GM08714 (cell line): ENCODE results near the gene CEP170B.
"Not testable (repeated sequence)": the region's sequence is repeated elsewhere in the genome, so short reads cannot be mapped to it uniquely, and the experiment has no call there.

Experiments
- H3K4me3 ChIP-seq: fragments of 200-500 bp; sonication (Bioruptor generic); 2 replicates; pipeline ENCODE4 v1.5.1; 2014; ENCODE audit warnings: mild to moderate bottlenecking, low read length, inconsistent platforms
- ZNF274 ChIP-seq: IDR thresholded peaks from 2 replicates; pipeline ENCODE4 v1.6.1; 2012; ENCODE audit warnings: mild to moderate bottlenecking, low read depth, low read length

CEP170B gene

DNA sequence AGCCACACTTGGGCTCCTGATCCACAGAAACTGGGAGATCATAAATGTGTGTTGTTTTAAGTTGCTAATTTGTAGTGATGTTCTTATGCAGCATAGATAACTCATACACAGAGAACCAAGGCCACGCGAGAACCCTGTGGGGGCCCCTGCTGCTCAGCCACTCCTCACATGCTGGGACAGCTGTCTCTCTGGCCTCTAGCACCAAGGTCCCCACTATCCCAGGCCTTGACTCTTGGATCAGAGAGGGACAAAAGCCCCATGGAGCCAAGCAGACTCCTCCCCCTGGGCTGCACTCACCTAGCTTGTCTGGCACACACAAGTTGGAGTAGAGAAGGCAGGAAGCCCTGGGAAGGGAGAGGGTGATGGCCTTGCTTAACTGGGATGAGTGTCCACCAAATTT lies 70.9 kb downstream of the CEP170B start:
- no peak for TF ChIP-seq ZNF274
- no peak overlapping the region for H3K4me3 ChIP-seq

DNA sequence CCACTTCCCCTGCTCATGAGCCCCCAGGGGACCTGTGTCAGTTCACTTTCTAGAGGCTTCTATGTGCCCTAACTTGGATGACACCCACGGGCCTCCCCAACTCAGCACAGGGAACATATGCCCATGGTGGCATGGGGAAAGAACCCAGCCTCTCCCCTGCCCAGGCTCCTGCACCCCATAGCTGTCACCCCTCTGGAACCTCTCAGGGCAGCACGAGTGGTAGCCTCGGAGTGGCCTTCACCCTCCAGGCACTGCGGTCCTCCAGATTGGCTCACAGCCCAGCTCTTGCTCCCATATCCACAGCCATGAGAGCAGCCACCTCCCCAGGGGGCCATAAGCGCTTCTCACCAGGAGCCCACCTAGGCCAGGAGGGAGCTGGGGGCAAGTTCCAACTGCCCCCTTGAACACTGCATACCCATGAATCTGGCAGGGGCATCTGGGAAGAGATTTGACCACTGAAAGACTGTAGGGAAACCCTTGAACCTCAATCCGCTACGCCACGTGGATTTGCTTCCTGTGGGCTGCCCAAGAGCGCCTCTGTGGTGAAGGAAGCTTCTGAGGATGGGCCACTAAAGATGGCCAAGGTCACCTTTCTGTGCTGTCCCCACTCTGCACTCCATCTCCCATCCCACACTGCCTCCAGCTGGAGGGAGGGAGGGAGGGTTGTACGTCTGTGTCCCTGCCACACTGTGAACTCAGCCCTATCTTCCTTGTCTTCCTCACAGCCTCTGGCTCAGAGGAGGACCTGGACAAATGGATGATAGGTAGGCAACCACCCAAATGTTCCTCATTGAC lies 71.5 kb downstream of the CEP170B start:
- no peak for TF ChIP-seq ZNF274
- H3K4me3 ChIP-seq: no peak overlapping the region

DNA sequence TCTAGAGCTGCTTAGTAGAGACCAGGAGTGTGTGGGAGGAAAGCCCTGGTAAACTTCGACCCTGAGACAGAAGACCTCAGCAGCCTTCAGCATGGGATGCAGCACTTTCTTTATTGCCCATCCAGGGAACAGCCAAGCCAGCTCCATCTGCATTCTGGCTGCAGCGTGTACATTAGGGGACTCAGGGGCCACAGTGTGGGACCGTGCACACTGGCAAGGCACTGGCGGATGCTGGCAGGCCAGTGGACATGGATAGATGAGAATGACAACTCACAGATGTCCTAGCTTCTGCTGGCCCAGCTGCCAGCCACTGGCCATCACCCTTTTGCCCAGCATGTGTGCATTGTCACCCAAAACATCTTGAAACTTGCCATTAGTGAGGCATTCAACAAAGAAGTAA lies 72.1 kb downstream of the CEP170B start:
- no peak for TF ChIP-seq ZNF274

GRCh38 chr14:104937694-104938365 lies 72.8 kb downstream of the CEP170B start:
- TF ChIP-seq ZNF274: no peak
- H3K4me3 ChIP-seq: no peak overlapping the region

More for the DNA sequence above, 72.1 kb downstream of the CEP170B start:
- no peak overlapping the region for H3K4me3 ChIP-seq

DNA sequence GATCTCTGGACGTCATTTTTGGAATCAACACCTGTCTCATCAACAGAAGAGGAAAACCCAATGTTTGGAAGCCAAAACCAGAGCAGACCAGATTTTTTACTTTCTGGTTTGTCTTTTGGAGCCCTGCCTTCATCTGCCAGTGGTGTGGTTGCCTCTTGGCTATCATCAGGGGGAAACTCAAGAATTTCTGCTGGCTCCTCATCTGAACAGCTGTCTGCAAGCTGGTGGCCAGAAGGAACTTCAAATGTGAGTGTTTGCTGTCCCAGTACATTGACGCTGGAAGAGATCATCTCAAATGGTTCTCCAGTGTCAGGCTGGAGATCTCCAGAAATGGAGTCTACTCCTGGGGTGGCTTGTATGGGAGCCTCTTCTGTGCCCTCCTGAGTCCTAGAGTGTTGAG lies 73.4 kb downstream of the CEP170B start:
- TF ChIP-seq ZNF274: no peak
- H3K4me3 ChIP-seq: no peak overlapping the region

DNA sequence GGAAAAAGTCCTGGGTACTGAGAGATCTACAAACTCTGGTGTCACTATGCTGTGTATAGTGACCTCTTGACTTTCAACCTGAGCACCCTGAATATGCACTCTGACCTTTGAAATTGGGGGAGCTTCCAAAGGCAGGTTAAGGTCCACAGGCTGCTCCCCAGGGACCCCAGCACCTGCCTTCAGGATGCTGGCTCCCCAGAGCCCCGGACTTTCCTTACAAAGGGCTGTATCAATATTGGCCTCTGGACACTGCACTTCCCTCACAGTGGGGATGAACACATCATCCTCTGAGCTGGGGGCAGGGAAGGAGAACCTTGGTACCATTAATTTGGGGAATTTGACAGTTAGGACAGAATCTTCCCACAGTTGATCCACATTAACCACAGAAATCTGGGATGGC lies 73.9 kb downstream of the CEP170B start:
- H3K4me3 ChIP-seq: no peak overlapping the region

DNA sequence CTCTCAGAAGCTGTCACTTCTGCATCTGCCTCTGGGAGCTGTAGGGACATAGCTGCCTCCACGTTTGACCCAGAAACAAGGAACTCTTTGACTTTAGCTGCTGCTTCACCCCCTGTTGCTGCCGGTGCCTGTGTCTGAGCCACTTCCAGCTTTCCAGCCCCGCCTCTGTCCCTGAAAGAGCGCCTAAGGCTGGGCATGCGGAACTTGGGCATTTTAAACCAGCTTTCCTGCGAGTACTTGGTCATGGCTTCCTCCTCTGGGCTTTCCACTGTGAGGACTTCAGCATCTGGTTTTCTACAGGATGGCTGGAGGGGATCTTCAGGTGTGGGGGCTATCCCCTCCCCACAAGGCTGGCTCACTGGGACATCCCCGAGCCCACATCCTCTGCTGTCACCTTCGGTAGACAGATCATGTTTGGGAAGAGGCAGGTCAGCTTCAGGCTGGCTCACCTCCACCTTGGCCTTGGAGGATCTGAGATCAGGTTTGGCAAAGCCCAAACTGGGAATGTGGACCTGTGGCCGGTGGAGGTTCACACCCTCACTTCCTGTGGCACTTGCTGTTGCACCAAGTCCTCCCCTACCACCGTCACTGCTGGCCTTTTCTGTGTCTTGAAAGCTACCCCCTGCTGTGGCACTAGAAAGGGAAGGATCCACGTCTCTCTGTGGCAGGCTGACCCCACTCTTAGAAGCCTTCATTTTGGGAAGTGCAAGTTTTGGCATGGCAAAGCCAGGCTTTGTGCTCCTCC lies 74.8 kb downstream of the CEP170B start:
- H3K4me3 ChIP-seq: no peak overlapping the region
- TF ChIP-seq ZNF274: no peak

More for the DNA sequence above, 73.9 kb downstream of the CEP170B start:
- TF ChIP-seq ZNF274: no peak

DNA sequence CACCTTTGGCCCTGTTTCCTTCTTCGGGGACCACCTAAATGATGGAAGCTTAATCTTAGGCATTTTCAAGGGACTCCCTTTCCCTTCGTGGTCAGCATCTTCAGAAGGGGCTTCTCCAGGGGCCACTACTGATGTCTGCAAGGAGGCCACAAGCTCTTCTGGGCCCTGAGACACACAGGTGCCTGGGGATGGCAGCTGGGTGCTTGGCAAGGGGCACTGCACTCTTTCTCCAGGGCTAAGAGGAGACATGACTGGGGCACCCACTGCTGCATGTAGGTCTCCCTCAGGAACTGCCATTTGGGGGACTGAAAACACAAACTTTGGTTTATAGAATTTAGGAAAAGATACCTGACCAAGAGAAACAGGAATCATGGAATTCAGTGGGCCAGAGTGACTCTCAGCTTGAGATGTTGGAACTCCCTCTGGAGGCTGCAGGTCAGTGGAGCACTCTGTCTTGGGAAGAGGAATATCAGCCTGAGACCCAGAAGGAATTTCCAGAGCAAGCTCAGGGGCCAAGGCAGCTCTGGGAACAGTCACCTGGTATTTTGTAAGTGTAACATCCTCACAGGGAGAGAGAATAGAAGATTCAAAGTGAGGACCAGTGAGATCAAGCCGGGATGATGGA lies 75.6 kb downstream of the CEP170B start:
- no peak overlapping the region for H3K4me3 ChIP-seq
- TF ChIP-seq ZNF274: no peak

DNA sequence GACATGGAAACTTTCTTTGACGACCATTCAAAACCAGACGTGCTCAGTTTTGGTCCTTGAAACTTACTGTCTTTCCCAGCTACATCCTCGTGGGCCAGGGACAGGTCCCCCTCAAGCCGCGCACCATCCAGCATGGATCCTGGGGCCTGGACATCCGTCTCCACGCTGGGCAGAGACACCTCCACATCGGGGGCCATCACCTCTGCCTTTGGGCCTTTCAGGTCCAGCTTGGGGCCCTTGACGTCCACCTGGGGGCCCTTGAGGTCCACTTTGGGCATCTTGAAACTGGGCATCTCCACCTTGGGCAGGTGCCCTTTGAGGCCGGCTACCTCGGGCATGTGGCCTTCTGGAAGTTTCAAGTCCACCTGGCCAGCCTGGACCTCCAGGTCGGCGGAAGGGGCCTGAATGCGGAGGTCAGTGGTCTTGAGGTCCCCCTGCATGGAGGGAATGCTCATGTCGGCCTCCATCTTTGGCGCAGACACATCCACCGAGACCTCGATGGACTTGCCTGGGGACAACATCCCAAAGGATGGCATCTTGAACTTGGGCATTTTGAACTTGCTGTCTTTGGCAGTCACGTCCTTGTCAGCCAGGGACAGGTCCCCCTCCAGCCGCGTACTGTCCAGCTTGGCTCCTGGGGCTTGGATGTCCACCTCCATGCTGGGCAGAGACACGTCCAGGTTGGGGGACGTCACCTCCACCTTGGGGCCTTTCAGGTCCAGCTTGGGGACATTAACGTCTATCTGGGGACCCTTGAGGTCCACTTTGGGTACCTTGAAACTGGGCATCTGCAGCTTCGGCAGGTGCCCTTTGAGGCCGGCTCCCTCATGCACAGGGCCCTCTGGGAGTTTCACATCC lies 76.7 kb downstream of the CEP170B start:
- TF ChIP-seq ZNF274: no peak
- no peak overlapping the region for H3K4me3 ChIP-seq

GRCh38 chr14:104942586-104942985 lies 77.5 kb downstream of the CEP170B start:
- no peak for TF ChIP-seq ZNF274

GRCh38 chr14:104943216-104944015 lies 78.3 kb downstream of the CEP170B start:
- H3K4me3 ChIP-seq: not testable (repeated sequence)

More at GRCh38 chr14:104942586-104942985, 77.5 kb downstream of the CEP170B start:
- no peak overlapping the region for H3K4me3 ChIP-seq

GRCh38 chr14:104944016-104944308 lies 78.9 kb downstream of the CEP170B start:
- not testable (repeated sequence) for H3K4me3 ChIP-seq

DNA sequence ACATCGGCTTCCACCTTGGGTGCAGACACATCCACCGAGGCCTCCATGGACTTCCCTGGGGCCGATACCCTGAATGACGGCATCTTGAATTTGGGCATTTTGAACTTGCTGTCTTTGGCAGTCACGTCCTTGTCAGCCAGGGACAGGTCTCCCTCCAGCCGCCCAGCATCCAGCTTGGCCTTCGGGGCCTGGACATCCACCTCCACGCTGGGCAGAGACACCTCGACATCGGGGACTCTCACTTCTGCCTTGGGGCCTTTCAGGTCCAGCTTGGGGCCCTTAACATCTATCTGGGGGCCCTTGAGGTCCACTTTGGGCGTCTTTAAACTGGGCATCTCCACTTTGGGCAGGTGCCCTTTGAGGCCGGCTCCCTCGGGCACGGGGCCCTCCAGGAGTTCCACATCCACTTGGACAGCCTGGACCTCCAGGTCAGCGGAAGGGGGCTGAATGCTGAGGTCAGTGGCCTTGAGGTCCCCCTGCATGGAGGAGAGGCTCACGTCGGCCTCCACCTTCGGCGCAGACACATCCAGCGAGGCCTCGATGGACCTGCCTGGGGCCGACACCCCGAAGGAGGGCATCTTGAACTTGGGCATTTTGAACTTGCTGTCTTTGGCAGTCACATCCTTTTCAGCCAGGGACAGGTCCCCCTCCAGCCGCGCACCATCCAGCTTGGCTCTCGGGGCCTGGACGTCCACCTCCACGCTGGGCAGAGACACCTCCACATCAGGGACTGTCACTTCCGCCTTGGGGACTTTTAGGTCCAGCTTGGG lies 79.6 kb downstream of the CEP170B start:
- not testable (repeated sequence) for H3K4me3 ChIP-seq

DNA sequence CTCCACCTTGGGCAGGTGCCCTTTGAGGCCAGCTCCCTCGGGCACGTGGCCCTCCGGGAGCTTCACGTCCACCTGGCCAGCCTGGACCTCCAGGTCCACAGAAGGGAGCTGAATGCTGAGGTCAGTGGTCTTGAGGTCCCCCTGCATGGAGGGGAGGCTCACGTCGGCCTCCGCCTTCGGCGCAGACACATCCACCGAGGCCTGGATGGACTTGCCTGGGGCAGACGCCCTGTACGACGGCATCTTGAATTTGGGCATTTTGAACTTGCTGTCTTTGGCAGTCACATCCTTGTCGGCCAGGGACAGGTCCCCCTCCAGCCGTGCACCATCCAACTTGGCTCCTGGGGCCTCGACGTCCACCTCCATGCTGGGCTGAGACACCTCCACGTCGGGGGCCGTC lies 80.2 kb downstream of the CEP170B start:
- H3K4me3 ChIP-seq: not testable (repeated sequence)
